Stimulated activated CD4-positive, alpha-beta T cell treated with anti-CD3 and anti-CD28 coated beads, Interleukin-1b, Interleukin-23, amount 100 ng/mL, for 1 hour (primary cell): Measurements from ENCODE around the gene FAM156B.
"Not testable (repeated sequence)": the region's sequence is repeated elsewhere in the genome, so short reads cannot be mapped to it uniquely, and the experiment has no call there.

Source experiments
- DNase-seq, 2 donors: peaks; one replicate each; pipeline ENCODE4 v3.0.0-alpha.2; 2020; ENCODE audit warnings: low read depth in 2 of 2

FAM156B gene

GRCh38 chrX:52923781-52924241 is 26.7 kb downstream of the FAM156B start:
- no peak for DNase-seq

GRCh38 chrX:52930214-52930613 is 33.1 kb downstream of the FAM156B start:
- not testable (repeated sequence) for DNase-seq

- DNase-seq = no peak
Measured at GRCh38 chrX:52933213-52933612, 36.1 kb downstream of the FAM156B start.

- no peak for DNase-seq
Measured at GRCh38 chrX:52933976-52934703, 37.0 kb downstream of the FAM156B start.

- DNase-seq = peak; percentile 72 to 78
Measured at GRCh38 chrX:52934704-52935469, 37.8 kb downstream of the FAM156B start.

- DNase-seq = not testable (repeated sequence)
Measured at GRCh38 chrX:52935470-52935784, 38.3 kb downstream of the FAM156B start.

GRCh38 chrX:52940704-52941103 is 43.6 kb downstream of the FAM156B start:
- not testable (repeated sequence) for DNase-seq

- not testable (repeated sequence) for DNase-seq
Measured at GRCh38 chrX:52941728-52942127, 44.6 kb downstream of the FAM156B start.

- not testable (repeated sequence) for DNase-seq
Measured at GRCh38 chrX:52945838-52946494, 48.8 kb downstream of the FAM156B start.

- DNase-seq = not testable (repeated sequence)
Measured at GRCh38 chrX:52947501-52947900, 50.4 kb downstream of the FAM156B start.

- not testable (repeated sequence) for DNase-seq
Measured at GRCh38 chrX:52948265-52948664, 51.1 kb downstream of the FAM156B start.

GRCh38 chrX:52949325-52949724 is 52.2 kb downstream of the FAM156B start:
- not testable (repeated sequence) for DNase-seq

- DNase-seq = not testable (repeated sequence)
Measured at GRCh38 chrX:52949884-52950283, 52.8 kb downstream of the FAM156B start.
